ENCODE data around the gene MAPRE3.

- no peak for TF ChIP-seq ZNF133 (CRISPR knock-in tag; IDR thresholded peaks at IDR 0.05)
- peak; percentile 79 to 87 (median 85) for TF ChIP-seq CTCF (IDR thresholded peaks at IDR 0.05 in 2 of 3, conservative IDR thresholded peaks at IDR 0.05 in 1 of 3; ENCODE audit: insufficient read depth in 2 of 3, low read depth in 1 of 3, low read length in 3 of 3)
- no peak for TF ChIP-seq PHB (CRISPR knock-in tag; IDR thresholded peaks at IDR 0.05)
- no peak for TF ChIP-seq ZNF586 (CRISPR knock-in tag; conservative IDR thresholded peaks at IDR 0.05)
- TF ChIP-seq HDAC2 (IDR thresholded peaks at IDR 0.05), result no peak
- no peak for TF ChIP-seq GATAD2A (IDR thresholded peaks at IDR 0.05)
These were observed 46.4 kb downstream of the MAPRE3 start for GRCh38 chr2:27016801-27017325.

All from K562 (cell line).